ENCODE results near the gene HNRNPA2B1.

- TF ChIP-seq, protein P1, sequence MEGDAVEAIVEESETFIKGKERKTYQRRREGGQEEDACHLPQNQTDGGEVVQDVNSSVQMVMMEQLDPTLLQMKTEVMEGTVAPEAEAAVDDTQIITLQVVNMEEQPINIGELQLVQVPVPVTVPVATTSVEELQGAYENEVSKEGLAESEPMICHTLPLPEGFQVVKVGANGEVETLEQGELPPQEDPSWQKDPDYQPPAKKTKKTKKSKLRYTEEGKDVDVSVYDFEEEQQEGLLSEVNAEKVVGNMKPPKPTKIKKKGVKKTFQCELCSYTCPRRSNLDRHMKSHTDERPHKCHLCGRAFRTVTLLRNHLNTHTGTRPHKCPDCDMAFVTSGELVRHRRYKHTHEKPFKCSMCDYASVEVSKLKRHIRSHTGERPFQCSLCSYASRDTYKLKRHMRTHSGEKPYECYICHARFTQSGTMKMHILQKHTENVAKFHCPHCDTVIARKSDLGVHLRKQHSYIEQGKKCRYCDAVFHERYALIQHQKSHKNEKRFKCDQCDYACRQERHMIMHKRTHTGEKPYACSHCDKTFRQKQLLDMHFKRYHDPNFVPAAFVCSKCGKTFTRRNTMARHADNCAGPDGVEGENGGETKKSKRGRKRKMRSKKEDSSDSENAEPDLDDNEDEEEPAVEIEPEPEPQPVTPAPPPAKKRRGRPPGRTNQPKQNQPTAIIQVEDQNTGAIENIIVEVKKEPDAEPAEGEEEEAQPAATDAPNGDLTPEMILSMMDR (IDR thresholded peaks at IDR 0.05; ENCODE audit: low read length): no peak
- TF ChIP-seq EZH2 (optimal IDR thresholded peaks at IDR 0.05; ENCODE audit: low read depth, low read length) (no peak), EZH2phosphoT487 (IDR thresholded peaks at IDR 0.05; ENCODE audit: low read length) (no peak)
Measured at GRCh38 chr7:26192485-26193087, 8.0 kb downstream of the HNRNPA2B1 start.

All from MM.1S (cell line).